Activated CD4-positive, alpha-beta T cell treated with anti-CD3 and anti-CD28 coated beads, Interleukin-10, Interleukin-2, amounts not matched to agents 100 ng/mL and 50 ng/mL, durations not matched to agents 16 hours and 8 hours (primary cell): Measurements from ENCODE around the gene MCM5.
"Not testable (repeated sequence)": the region's sequence is repeated elsewhere in the genome, so short reads cannot be mapped to it uniquely, and the experiment has no call there.

Experiments used
- DNase-seq: peaks from one replicate; pipeline ENCODE4 v3.0.0-alpha.2; 2020

The MCM5 gene

GRCh38 chr22:35435201-35435740 is 35.3 kb downstream of the MCM5 start:
- DNase-seq = no peak

GRCh38 chr22:35436421-35436820 is 36.5 kb downstream of the MCM5 start:
- DNase-seq = no peak

- peak; percentile 46 for DNase-seq
Measured at GRCh38 chr22:35437049-35437448, 37.1 kb downstream of the MCM5 start.

GRCh38 chr22:35438673-35439364 is 38.9 kb downstream of the MCM5 start:
- not testable (repeated sequence) for DNase-seq

GRCh38 chr22:35439365-35439717 is 39.4 kb downstream of the MCM5 start:
- DNase-seq = no peak

GRCh38 chr22:35440129-35440528 is 40.2 kb downstream of the MCM5 start:
- DNase-seq = no peak

- DNase-seq = no peak
Measured at GRCh38 chr22:35441489-35442100, 41.7 kb downstream of the MCM5 start.

GRCh38 chr22:35442471-35442870 is 42.5 kb downstream of the MCM5 start:
- no peak for DNase-seq

GRCh38 chr22:35443338-35443737 is 43.4 kb downstream of the MCM5 start:
- no peak for DNase-seq

- DNase-seq = no peak
Measured at GRCh38 chr22:35443790-35444684, 44.1 kb downstream of the MCM5 start.

GRCh38 chr22:35444685-35445399 is 44.9 kb downstream of the MCM5 start:
- no peak for DNase-seq

GRCh38 chr22:35445933-35446332 is 46.0 kb downstream of the MCM5 start:
- no peak for DNase-seq

GRCh38 chr22:35446365-35446764 is 46.4 kb downstream of the MCM5 start:
- DNase-seq = no peak

- no peak for DNase-seq
Measured at GRCh38 chr22:35448523-35448922, 48.6 kb downstream of the MCM5 start.

- DNase-seq = no peak
Measured at GRCh38 chr22:35449829-35450689, 50.1 kb downstream of the MCM5 start.

GRCh38 chr22:35450824-35451569 is 51.1 kb downstream of the MCM5 start:
- no peak for DNase-seq

- no peak for DNase-seq
Measured at GRCh38 chr22:35451592-35451991, 51.7 kb downstream of the MCM5 start.

GRCh38 chr22:35452351-35452781 is 52.4 kb downstream of the MCM5 start:
- no peak for DNase-seq

GRCh38 chr22:35452810-35453743 is 53.1 kb downstream of the MCM5 start:
- no peak for DNase-seq
